GM12878 (cell line): Measurements from ENCODE around the gene SNTN. TPM values are rescaled to one million over a fixed set of nuclear protein-coding genes. Genes with fewer than 3 reads are reported as not detected.

ENCODE experiments used
- ATAC-seq: fragments of 200-7000 bp; cut with Tn5 transposase; 3 replicates; pipeline ENCODE4 v1.9.1; 2020; ENCODE audit warnings: mild to moderate bottlenecking, moderate library complexity
- BruUV-seq: library from RNA; stranded (reverse); fragments of 400-500 nt; replicated peaks from 2 replicates; lab custom pipeline; 2021; lab: Mats Ljungman, UMichigan
- CTCF ChIA-PET: fragments of 300-600 bp; sonication (Branson Sonifier 250); formaldehyde crosslinking; extraction: SDS; loops from one replicate; lab custom pipeline; 2021; ENCODE audit warnings: inconsistent platforms; lab: Yijun Ruan, JAX
- POLR2A ChIA-PET: fragments of 350-600 bp; formaldehyde crosslinking; extraction: SDS; loops from one replicate; lab custom pipeline; 2021; ENCODE audit warnings: inconsistent platforms; lab: Charles Lee
- RAD21 ChIA-PET: fragments of 300-600 bp; sonication (Branson Sonifier 250); formaldehyde crosslinking; loops from one replicate; lab custom pipeline; 2023; ENCODE audit warnings: antibody characterized with exemption; ENCODE audit not compliant: unreplicated experiment; lab: Charles Lee
- SMC1A ChIA-PET: fragments of 300-600 bp; sonication (Branson Sonifier 250); formaldehyde crosslinking; loops from one replicate; lab custom pipeline; 2023; ENCODE audit not compliant: unreplicated experiment, uncharacterized antibody; lab: Charles Lee
- DNase-seq: peaks from one replicate; pipeline ENCODE4 v3.0.0-alpha.2; 2011; ENCODE audit warnings: low read depth, low spot score
- FAIRE-seq: peaks from 3 replicates; lab custom pipeline; 2011; peaks lifted over from hg19 to GRCh38; lab: Jason Lieb, UNC
- H2AFZ ChIP-seq: 2 replicates; pipeline ENCODE4 v1.6.0; 2011; ENCODE audit warnings: low read depth, low read length, control low read depth; ENCODE audit not compliant: control insufficient read depth
- H3K27ac ChIP-seq: 2 replicates; pipeline ENCODE4 v1.5.1; 2011; ENCODE audit warnings: control low read depth; ENCODE audit not compliant: control insufficient read depth, insufficient read depth
- H3K27me3 ChIP-seq, 2 experiments: replicated peaks in 1 of 2; 2 replicates each; pipeline versions ENCODE4 v1.6.0 to v1.6.1; 2011; ENCODE audit warnings: low read length in 1 of 2; ENCODE audit not compliant: control insufficient read depth in 2 of 2, insufficient read depth in 2 of 2
- H3K36me3 ChIP-seq, 2 experiments: 2 replicates each; pipeline ENCODE4 v1.5.1; 2011; ENCODE audit warnings: low read length in 1 of 2; ENCODE audit not compliant: control insufficient read depth in 2 of 2, insufficient read depth in 2 of 2
- H3K4me1 ChIP-seq: 2 replicates; pipeline ENCODE4 v1.6.1; 2011; ENCODE audit warnings: mild to moderate bottlenecking, low read length, moderate library complexity, mixed read lengths; ENCODE audit not compliant: control insufficient read depth, insufficient read depth
- H3K4me2 ChIP-seq: 2 replicates; pipeline ENCODE4 v1.6.0; 2011; ENCODE audit warnings: control low read depth; ENCODE audit not compliant: control insufficient read depth, insufficient read depth
- H3K4me3 ChIP-seq: fragments of 200-600 bp; sonication (generic); 2 replicates; pipeline ENCODE4 v1.5.1; 2016
- H3K79me2 ChIP-seq: 2 replicates; pipeline ENCODE4 v1.6.0; 2011; ENCODE audit warnings: low read length; ENCODE audit not compliant: control insufficient read depth, insufficient read depth
- H3K9ac ChIP-seq: 2 replicates; pipeline ENCODE4 v1.8.0; 2011; ENCODE audit warnings: low read length, control low read depth, mixed read lengths; ENCODE audit not compliant: control insufficient read depth, insufficient read depth
- H3K9me3 ChIP-seq: replicated peaks from 3 replicates; pipeline ENCODE4 v1.5.1; 2011; ENCODE audit warnings: mild to moderate bottlenecking, low read length; ENCODE audit not compliant: control insufficient read depth, insufficient read depth
- H4K20me1 ChIP-seq: 2 replicates; pipeline ENCODE4 v1.6.0; 2011; ENCODE audit not compliant: control insufficient read depth, insufficient read depth
- SIX5 ChIP-seq: IDR thresholded peaks from 2 replicates; pipeline ENCODE4 v1.6.1; 2011; ENCODE audit warnings: mild to moderate bottlenecking, low read depth, low read length, moderate library complexity; ENCODE audit not compliant: severe bottlenecking
- WGBS: methylation state at CpG from one replicate; pipeline ENCODE4 v1.1.6; 2016; ENCODE audit warnings: low lambda C conversion rate; ENCODE audit not compliant: insufficient replicate concordance, insufficient coverage; ENCODE audit errors: missing lambda C conversion rate; 5-methylcytosine and 5-hydroxymethylcytosine counted together
- in situ Hi-C: fragments of 300-500 bp; cut with MboI; formaldehyde crosslinking; loops from 9 replicates; pipeline ENCODE4 v1.14.3; 2018; ENCODE audit warnings: mixed read lengths
- intact Hi-C: fragments of 100-400 bp; cut with micrococcal nuclease; formaldehyde crosslinking; loops from one replicate; pipeline ENCODE4 v1.14.2; 2022; ENCODE audit not compliant: unreplicated experiment
- polyA plus RNA-seq, 11 experiments: library from polyadenylated mRNA; depleted of rRNA in 4 of 11; unstranded in 6 of 11; stranded (reverse) in 5 of 11; fragments of >200 nt; fragmentation: Nextera tagmentation in 4 of 11; fragmentation: Illumina TruSeq in 1 of 11; extraction: Ambion mirVana in 4 of 11; extraction: Trizol in 1 of 11; gene quantifications; 1 replicate in 1 of 11; 2 replicates in 10 of 11; pipeline versions ENCODE4 v1.2.1 to v1.2.3, GENCODE V29; 2011 to 2016; ENCODE audit warnings: inconsistent platforms in 2 of 11, missing spikeins in 2 of 11, low read depth in 1 of 11
- total RNA-seq, 4 experiments: library from RNA; depleted of rRNA in 3 of 4; stranded (reverse); fragments of >200 nt in 3 of 4; fragmentation: Illumina TruSeq in 1 of 4; extraction: Trizol in 1 of 4; gene quantifications; 2 replicates each; pipeline versions ENCODE4 v1.2.1 to v1.2.3, GENCODE V29; 2013 to 2021
- TF ChIP-seq, protein P1 (sequence below): fragments of 450-650 bp; IDR thresholded peaks from 2 replicates; pipeline ENCODE4 v1.6.1; 2017; ENCODE audit warnings: mild to moderate bottlenecking, moderate library complexity

Gene SNTN
- total and polyA plus RNA-seq, 10 of the 15 experiments (the other 5 are each of a cell fraction or from before 2014, with no cell fraction given) = not detected

DNA sequence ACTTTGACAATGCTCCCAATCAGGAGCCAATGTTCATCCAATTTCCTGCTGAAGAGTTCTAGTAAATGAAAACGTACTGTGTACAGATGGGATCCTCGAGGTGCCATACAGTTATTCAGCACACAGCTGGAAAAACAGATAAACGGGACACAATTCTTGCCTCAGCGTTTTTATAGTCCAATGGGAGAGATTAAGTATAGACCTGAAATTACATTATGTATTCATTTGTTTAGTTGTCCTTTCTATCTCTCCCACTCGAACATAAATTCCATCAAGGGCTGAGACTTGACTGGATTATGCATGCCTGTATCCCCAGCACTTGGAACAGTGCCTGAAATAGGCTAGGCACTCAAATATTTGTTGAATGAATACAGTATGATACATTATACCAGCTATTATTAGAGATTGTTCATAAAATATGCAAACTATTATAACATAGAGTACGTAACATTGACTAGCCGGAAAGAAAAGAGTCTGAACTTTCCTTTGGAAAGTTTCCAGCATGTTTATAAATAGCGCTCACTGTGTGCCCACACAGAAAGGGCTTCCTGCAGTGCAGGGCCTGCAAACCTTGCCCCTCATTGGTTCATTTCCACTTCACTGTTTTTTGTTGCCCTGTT, 27.4 kb upstream of the SNTN start:
- FAIRE-seq = no peak
- 10% methylated on average over 8 of the region's 8 CpGs for WGBS

More for the DNA sequence above, 27.4 kb upstream of the SNTN start:
- H3K9ac ChIP-seq = no peak overlapping the region
- H3K79me2 ChIP-seq = no peaks in the 10 kb centered on the region
- ChIA-PET CTCF (no interaction called here), RAD21 (no interaction called here), SMC1A (no interaction called here), POLR2A (no interaction called here)
- no peaks in the 10 kb centered on the region for H3K4me1 ChIP-seq
- H2AFZ ChIP-seq = no peak overlapping the region
- no peak for TF ChIP-seq SIX5
- TF ChIP-seq, protein P1, sequence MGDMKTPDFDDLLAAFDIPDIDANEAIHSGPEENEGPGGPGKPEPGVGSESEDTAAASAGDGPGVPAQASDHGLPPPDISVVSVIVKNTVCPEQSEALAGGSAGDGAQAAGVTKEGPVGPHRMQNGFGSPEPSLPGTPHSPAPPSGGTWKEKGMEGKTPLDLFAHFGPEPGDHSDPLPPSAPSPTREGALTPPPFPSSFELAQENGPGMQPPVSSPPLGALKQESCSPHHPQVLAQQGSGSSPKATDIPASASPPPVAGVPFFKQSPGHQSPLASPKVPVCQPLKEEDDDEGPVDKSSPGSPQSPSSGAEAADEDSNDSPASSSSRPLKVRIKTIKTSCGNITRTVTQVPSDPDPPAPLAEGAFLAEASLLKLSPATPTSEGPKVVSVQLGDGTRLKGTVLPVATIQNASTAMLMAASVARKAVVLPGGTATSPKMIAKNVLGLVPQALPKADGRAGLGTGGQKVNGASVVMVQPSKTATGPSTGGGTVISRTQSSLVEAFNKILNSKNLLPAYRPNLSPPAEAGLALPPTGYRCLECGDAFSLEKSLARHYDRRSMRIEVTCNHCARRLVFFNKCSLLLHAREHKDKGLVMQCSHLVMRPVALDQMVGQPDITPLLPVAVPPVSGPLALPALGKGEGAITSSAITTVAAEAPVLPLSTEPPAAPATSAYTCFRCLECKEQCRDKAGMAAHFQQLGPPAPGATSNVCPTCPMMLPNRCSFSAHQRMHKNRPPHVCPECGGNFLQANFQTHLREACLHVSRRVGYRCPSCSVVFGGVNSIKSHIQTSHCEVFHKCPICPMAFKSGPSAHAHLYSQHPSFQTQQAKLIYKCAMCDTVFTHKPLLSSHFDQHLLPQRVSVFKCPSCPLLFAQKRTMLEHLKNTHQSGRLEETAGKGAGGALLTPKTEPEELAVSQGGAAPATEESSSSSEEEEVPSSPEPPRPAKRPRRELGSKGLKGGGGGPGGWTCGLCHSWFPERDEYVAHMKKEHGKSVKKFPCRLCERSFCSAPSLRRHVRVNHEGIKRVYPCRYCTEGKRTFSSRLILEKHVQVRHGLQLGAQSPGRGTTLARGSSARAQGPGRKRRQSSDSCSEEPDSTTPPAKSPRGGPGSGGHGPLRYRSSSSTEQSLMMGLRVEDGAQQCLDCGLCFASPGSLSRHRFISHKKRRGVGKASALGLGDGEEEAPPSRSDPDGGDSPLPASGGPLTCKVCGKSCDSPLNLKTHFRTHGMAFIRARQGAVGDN = no peak
- H3K36me3 ChIP-seq = no peaks in the 10 kb centered on the region
- ATAC-seq (no peak), DNase-seq (no peak)
- no peaks in the 10 kb centered on the region for H3K9me3 ChIP-seq
- no peak overlapping the region for H3K27ac ChIP-seq
- H3K27me3 ChIP-seq = no peaks in the 10 kb centered on the region; a peak in 1 of 4 replicates
- no peak overlapping the region for H3K4me2 ChIP-seq
- H4K20me1 ChIP-seq = no peaks in the 10 kb centered on the region
- intact Hi-C loops (no loop called here), in situ Hi-C loops (no loop called here)
- BruUV-seq = no TSS peak
- no peak overlapping the region for H3K4me3 ChIP-seq
